H1 (cell line): ENCODE measurements around the gene WDR5. TPM values are rescaled to one million over a fixed set of nuclear protein-coding genes. Genes with fewer than 3 reads are reported as not detected.

ENCODE experiments used
- CTCF ChIA-PET: fragments of 300-600 bp; sonication (Branson Sonifier 250); formaldehyde crosslinking; loops from one replicate; lab custom pipeline; 2021; ENCODE audit not compliant: partially characterized antibody; lab: Charles Lee
- POLR2A ChIA-PET: fragments of 300-600 bp; sonication (Branson Sonifier 250); formaldehyde crosslinking; loops from one replicate; lab custom pipeline; 2021; ENCODE audit warnings: inconsistent platforms; ENCODE audit not compliant: partially characterized antibody; lab: Charles Lee
- DNase-seq, 2 experiments: peaks; one replicate each; pipeline versions ENCODE4 v3.0.0 to v3.0.0-alpha.2; 2010 to 2022; ENCODE audit warnings: low spot score in 2 of 2, low read depth in 1 of 2, mixed read lengths in 1 of 2
- FAIRE-seq: peaks from 2 replicates; lab custom pipeline; 2011; peaks lifted over from hg19 to GRCh38; lab: Jason Lieb, UNC
- H2AFZ ChIP-seq: 2 replicates; pipeline ENCODE4 v1.8.1; 2012; ENCODE audit warnings: low read length, inconsistent platforms
- H2AK5ac ChIP-seq: 2 replicates; pipeline ENCODE4 v1.6.1; 2013; ENCODE audit warnings: low read depth, low read length
- H2BK120ac ChIP-seq: replicated peaks from 2 replicates; pipeline ENCODE3; 2013; ENCODE audit warnings: low read depth, low read length, inconsistent platforms
- H2BK12ac ChIP-seq: 2 replicates; pipeline ENCODE4 v1.6.1; 2013; ENCODE audit warnings: low read depth, low read length
- H2BK15ac ChIP-seq: 2 replicates; pipeline ENCODE4 v1.6.1; 2013; ENCODE audit warnings: low read length
- H2BK20ac ChIP-seq: 2 replicates; pipeline ENCODE4 v1.6.1; 2013; ENCODE audit warnings: low read length
- H2BK5ac ChIP-seq: 2 replicates; pipeline ENCODE4 v1.6.1; 2013; ENCODE audit warnings: low read depth, low read length
- H3K14ac ChIP-seq: 2 replicates; pipeline ENCODE4 v1.6.1; 2013; ENCODE audit warnings: inconsistent platforms; ENCODE audit not compliant: insufficient read length
- H3K18ac ChIP-seq: 2 replicates; pipeline ENCODE4 v1.6.1; 2013; ENCODE audit warnings: low read length; ENCODE audit errors: extremely low read depth
- H3K23ac ChIP-seq: 2 replicates; pipeline ENCODE4 v1.6.1; 2013; ENCODE audit warnings: inconsistent platforms; ENCODE audit not compliant: insufficient read length
- H3K23me2 ChIP-seq: 2 replicates; pipeline ENCODE4 v1.6.1; 2013; ENCODE audit warnings: low read depth, low read length
- H3K27ac ChIP-seq: 2 replicates; pipeline ENCODE4 v1.6.1; 2011; ENCODE audit warnings: low read depth, low read length, inconsistent platforms
- H3K27me3 ChIP-seq, 4 experiments: replicated peaks in 1 of 4; 1 replicate in 1 of 4; 2 replicates in 3 of 4; pipeline versions ENCODE4 v1.6.1 to v1.8.1; 2011 to 2013; ENCODE audit warnings: low read length in 3 of 4, mild to moderate bottlenecking in 3 of 4, inconsistent platforms in 2 of 4, mixed read lengths in 2 of 4, moderate library complexity in 1 of 4; ENCODE audit not compliant: control insufficient read depth in 3 of 4, insufficient read depth in 3 of 4; ENCODE audit errors: extremely low read depth in 1 of 4
- H3K36me3 ChIP-seq, 4 experiments: 2 replicates each; pipeline versions ENCODE4 v1.6.1 to v1.8.1; 2011 to 2013; ENCODE audit warnings: mild to moderate bottlenecking in 4 of 4, low read length in 3 of 4, moderate library complexity in 2 of 4, control low read depth in 1 of 4, inconsistent platforms in 1 of 4; ENCODE audit not compliant: insufficient read depth in 4 of 4, control insufficient read depth in 2 of 4
- H3K4ac ChIP-seq: replicated peaks from 2 replicates; pipeline ENCODE3; 2013; ENCODE audit warnings: low read length, low read depth, mixed read lengths, inconsistent platforms; ENCODE audit not compliant: insufficient read length
- H3K4me1 ChIP-seq, 4 experiments: replicated peaks in 1 of 4; 1 replicate in 1 of 4; 2 replicates in 3 of 4; pipeline versions ENCODE4 v1.6.1 to v1.8.1; 2011 to 2013; ENCODE audit warnings: low read length in 3 of 4, inconsistent platforms in 2 of 4, mixed read lengths in 1 of 4; ENCODE audit not compliant: insufficient read depth in 4 of 4, control insufficient read depth in 3 of 4
- H3K4me2 ChIP-seq, 2 experiments: 2 replicates each; pipeline versions ENCODE4 v1.6.1 to v1.8.1; 2011 to 2013; ENCODE audit warnings: low read depth in 2 of 2, low read length in 2 of 2, control low read depth in 1 of 2, inconsistent platforms in 1 of 2, mild to moderate bottlenecking in 1 of 2; ENCODE audit not compliant: insufficient read depth in 1 of 2
- H3K4me3 ChIP-seq, 4 experiments: fragments of 200-600, 300-600 bp in 1 of 4; sonication (generic), shearing (Covaris generic), sonication (Bioruptor Twin) in 1 of 4; 2 replicates each; pipeline versions ENCODE4 v1.5.1 to v1.8.1; 2011 to 2016; ENCODE audit warnings: low read length in 4 of 4, low read depth in 3 of 4, control low read depth in 2 of 4, inconsistent platforms in 2 of 4, mild to moderate bottlenecking in 2 of 4, mixed read lengths in 1 of 4, moderate library complexity in 1 of 4; ENCODE audit not compliant: insufficient read depth in 2 of 4; ENCODE audit errors: extremely low read depth in 1 of 4
- H3K56ac ChIP-seq: replicated peaks from 2 replicates; pipeline ENCODE3; 2013; ENCODE audit warnings: low read depth, mild to moderate bottlenecking, mixed read lengths, low read length, inconsistent platforms; ENCODE audit not compliant: insufficient read length
- H3K79me1 ChIP-seq: 2 replicates; pipeline ENCODE4 v1.6.1; 2013; ENCODE audit warnings: low read depth, low read length, control low read depth
- H3K79me2 ChIP-seq, 2 experiments: 2 replicates each; pipeline versions ENCODE4 v1.6.1 to v1.8.1; 2012 to 2013; ENCODE audit warnings: low read length in 2 of 2, mild to moderate bottlenecking in 2 of 2, inconsistent platforms in 1 of 2; ENCODE audit not compliant: insufficient read depth in 2 of 2, control insufficient read depth in 1 of 2
- H3K9ac ChIP-seq, 4 experiments: replicated peaks in 1 of 4; 1 replicate in 1 of 4; 2 replicates in 3 of 4; pipeline versions ENCODE4 v1.6.1 to v1.8.1; 2011 to 2013; ENCODE audit warnings: low read depth in 3 of 4, low read length in 3 of 4, control low read depth in 2 of 4, mild to moderate bottlenecking in 2 of 4, moderate library complexity in 2 of 4, inconsistent platforms in 1 of 4; ENCODE audit errors: extremely low read depth in 1 of 4
- H3K9me3 ChIP-seq, 2 experiments: 2 replicates each; pipeline versions ENCODE4 v1.6.1 to v1.8.1; 2012 to 2013; ENCODE audit warnings: mild to moderate bottlenecking in 2 of 2, moderate library complexity in 2 of 2, control low read depth in 1 of 2, inconsistent platforms in 1 of 2, low read depth in 1 of 2, low read length in 1 of 2, mixed read lengths in 1 of 2; ENCODE audit not compliant: insufficient read depth in 2 of 2
- H4K20me1 ChIP-seq, 2 experiments: replicated peaks in 1 of 2; 2 replicates each; pipeline versions ENCODE3 to v1.8.1; 2011 to 2013; ENCODE audit warnings: inconsistent platforms in 2 of 2, low read length in 2 of 2, mild to moderate bottlenecking in 1 of 2; ENCODE audit not compliant: insufficient read depth in 2 of 2, control insufficient read depth in 1 of 2
- H4K5ac ChIP-seq: 2 replicates; pipeline ENCODE4 v1.6.1; 2013; ENCODE audit warnings: low read length, low read depth, mixed read lengths, inconsistent platforms; ENCODE audit not compliant: insufficient read length
- H4K8ac ChIP-seq: 2 replicates; pipeline ENCODE4 v1.8.0; 2013; ENCODE audit warnings: mild to moderate bottlenecking, moderate library complexity, low read length, inconsistent platforms; ENCODE audit not compliant: insufficient read depth; ENCODE audit errors: extremely low read depth
- H4K91ac ChIP-seq: replicated peaks from 2 replicates; pipeline ENCODE3; 2013; ENCODE audit warnings: low read length, mixed read lengths, inconsistent platforms; ENCODE audit not compliant: insufficient read length
- BACH1 ChIP-seq: IDR thresholded peaks from 2 replicates; pipeline ENCODE4 v1.6.1; 2012; ENCODE audit warnings: low read length, improper control_type of control experiment
- BCL11A ChIP-seq, 2 experiments: IDR thresholded peaks; one replicate each; pipeline ENCODE4 v1.6.1; 2011; ENCODE audit warnings: low read depth in 2 of 2, low read length in 2 of 2, mild to moderate bottlenecking in 2 of 2
- EP300 ChIP-seq, 2 experiments: IDR thresholded peaks; 1 replicate in 1 of 2; 2 replicates in 1 of 2; pipeline ENCODE4 v1.6.1; 2011 to 2012; ENCODE audit warnings: low read depth in 2 of 2, low read length in 2 of 2, mild to moderate bottlenecking in 2 of 2, borderline replicate concordance in 1 of 2, inconsistent platforms in 1 of 2, moderate library complexity in 1 of 2
- KDM5A ChIP-seq: fragments of 200-600 bp; IDR thresholded peaks from 2 replicates; pipeline ENCODE4 v1.7.1; 2012; ENCODE audit warnings: mild to moderate bottlenecking, low read length, inconsistent platforms, mixed read lengths
- POLR2AphosphoS5 ChIP-seq: IDR thresholded peaks from 2 replicates; pipeline ENCODE4 v1.6.1; 2011; ENCODE audit warnings: low read depth, low read length
- POU5F1 ChIP-seq: IDR thresholded peaks from 2 replicates; pipeline ENCODE4 v1.6.1; 2011; ENCODE audit warnings: low read depth, mild to moderate bottlenecking, low read length, moderate library complexity
- SP1 ChIP-seq: IDR thresholded peaks from 2 replicates; pipeline ENCODE4 v1.6.1; 2011; ENCODE audit warnings: low read depth, low read length
- TEAD4 ChIP-seq: IDR thresholded peaks from 2 replicates; pipeline ENCODE4 v1.6.1; 2012; ENCODE audit warnings: low read depth, low read length, inconsistent platforms, mixed read lengths
- WGBS, 2 experiments: shearing (Covaris generic) in 1 of 2; methylation state at CpG; one replicate each; pipeline versions ENCODE4 v1.1.6 to v1.1.7; 2013 to 2015; ENCODE audit warnings: low lambda C conversion rate in 2 of 2, mixed read lengths in 2 of 2, inconsistent platforms in 1 of 2, low coverage in 1 of 2, missing lambda C conversion rate in 1 of 2; ENCODE audit not compliant: insufficient replicate concordance in 2 of 2, insufficient coverage in 1 of 2, insufficient read length in 1 of 2; ENCODE audit errors: extremely low coverage in 1 of 2, missing lambda C conversion rate in 1 of 2; 5-methylcytosine and 5-hydroxymethylcytosine counted together
- polyA plus RNA-seq, 7 experiments: library from polyadenylated mRNA; depleted of rRNA in 3 of 7; stranded (reverse) in 5 of 7; unstranded in 2 of 7; fragments of >200 nt in 5 of 7; fragments of 200-250 nt in 2 of 7; gene quantifications; 1 replicate in 5 of 7; 2 replicates in 1 of 7; 4 replicates in 1 of 7; pipeline versions ENCODE4 v1.2.1 to v1.2.3, GENCODE V29; 2011 to 2013; ENCODE audit warnings: missing spikeins in 2 of 7, mixed read lengths in 2 of 7
- total RNA-seq: library from RNA; stranded (reverse); fragmentation: NEBNext Ultra II Directional; extraction: Animal tissue kit (Norgen Biotek cat#: 25700); gene quantifications from 2 replicates; pipeline ENCODE4 v1.2.1, GENCODE V29; 2021
- TF ChIP-seq, protein P1 (sequence below): IDR thresholded peaks from 2 replicates; pipeline ENCODE4 v1.6.1; 2011; ENCODE audit warnings: low read length, improper control_type of control experiment
- TF ChIP-seq, protein P2 (sequence below): IDR thresholded peaks from 2 replicates; pipeline ENCODE4 v1.6.1; 2012; ENCODE audit warnings: low read length, inconsistent platforms

WDR5 gene
- total and polyA plus RNA-seq, 2 of the 8 experiments (the other 6 are each of a cell fraction or from before 2014, with no cell fraction given) = 38.4 to 68.1 TPM

DNA sequence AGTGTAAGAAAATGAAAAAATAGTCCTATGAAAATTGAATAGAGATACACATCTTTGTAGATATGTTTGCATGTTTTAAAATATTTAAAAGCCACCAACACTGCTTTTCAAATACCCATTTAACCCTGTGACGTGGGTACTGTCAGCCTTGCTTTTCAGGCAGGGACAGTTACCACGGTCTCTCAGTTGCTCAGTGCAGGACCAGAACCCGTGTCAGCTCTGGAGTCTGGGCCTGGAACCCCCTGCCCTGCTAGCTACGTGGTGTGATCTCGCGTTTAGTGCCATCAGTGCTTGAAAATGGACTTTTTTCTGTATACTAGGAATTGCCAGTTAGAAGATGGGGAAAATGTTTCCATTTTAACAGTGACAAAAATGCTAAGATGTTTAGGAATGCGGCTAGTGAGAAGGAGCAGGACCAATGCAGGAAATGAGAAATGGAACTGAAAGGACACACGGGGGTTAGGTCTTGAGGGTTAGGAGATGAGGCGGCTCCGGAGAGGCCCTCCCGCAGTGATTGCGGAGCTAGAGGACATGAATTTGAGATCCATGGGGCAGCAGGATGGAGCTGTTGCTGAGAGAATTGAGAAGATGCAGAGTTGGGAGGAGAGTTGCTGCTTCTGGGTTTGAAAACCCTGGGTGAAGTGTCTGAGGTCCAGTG lies 14.8 kb downstream of the WDR5 start:
- no peak overlapping the region for H3K18ac ChIP-seq
- POLR2A ChIA-PET = interaction anchor here (1.0 to 1.1 kb wide), 2 partner anchors 9 to 10 kb away, joined by 3 read pairs; no protein-coding TSS in a partner anchor
- H3K27me3 ChIP-seq = no peaks in the 10 kb centered on the region
- no peak overlapping the region for H3K9ac ChIP-seq
- no peak overlapping the region for H3K4me3 ChIP-seq
- no peak overlapping the region for H3K4me2 ChIP-seq
- no peak overlapping the region for H3K14ac ChIP-seq
- DNase-seq (no peak), FAIRE-seq (no peak)
- CTCF ChIA-PET = interaction anchor here (1.1 kb wide), 1 partner anchor 11 kb away, joined by 4 read pairs; no protein-coding TSS in a partner anchor
- peaks cover 34 to 81% (median 59%) of the 10 kb centered on the region in 4 experiments for H3K36me3 ChIP-seq
- H2BK5ac ChIP-seq = no peak overlapping the region
- peaks cover 0 to 3% of the 10 kb centered on the region in 2 experiments; a peak in 1 of 4 replicates for H3K79me2 ChIP-seq
- H4K20me1 ChIP-seq = peaks cover 9 to 27% of the 10 kb centered on the region in 2 experiments
- no peak overlapping the region for H3K23ac ChIP-seq
- no peaks in the 10 kb centered on the region for H3K9me3 ChIP-seq
- no peak overlapping the region for H3K27ac ChIP-seq
- H2BK120ac ChIP-seq = no peak overlapping the region
- no peak overlapping the region for H2BK20ac ChIP-seq
- no peak overlapping the region for H2BK15ac ChIP-seq
- H4K91ac ChIP-seq = no peak overlapping the region
- H2BK12ac ChIP-seq = no peak overlapping the region
- no peaks in the 10 kb centered on the region for H3K23me2 ChIP-seq
- H3K4ac ChIP-seq = no peak overlapping the region
- 93% methylated on average over 12 of the region's 12 CpGs; no CpG with 5 or more reads in 1 of the 2 experiments for WGBS, 2 experiments
- no peaks in the 10 kb centered on the region for H3K4me1 ChIP-seq
- no peak overlapping the region for H2AFZ ChIP-seq
- H4K8ac ChIP-seq = 0 out of 2 replicates have a peak overlapping the region, but pooled peaks have one; percentile 64
- peaks cover 8% of the 10 kb centered on the region for H3K79me1 ChIP-seq
- no peak overlapping the region for H2AK5ac ChIP-seq
- H4K5ac ChIP-seq = no peak overlapping the region
- H3K56ac ChIP-seq = no peak overlapping the region
- TF ChIP-seq KDM5A = no peak
- TF ChIP-seq BCL11A (IDR thresholded peaks at IDR 0.05; ENCODE audit: low read depth in 2 of 2, low read length in 2 of 2) = no peak
- TF ChIP-seq SP1 = no peak
- TF ChIP-seq BACH1 = no peak
- no peak for TF ChIP-seq POLR2AphosphoS5
- TF ChIP-seq EP300 (IDR thresholded peaks at IDR 0.05; ENCODE audit: borderline replicate concordance in 1 of 2, low read depth in 2 of 2, low read length in 2 of 2) = no peak
- no peak for TF ChIP-seq POU5F1
- TF ChIP-seq TEAD4 = no peak
- TF ChIP-seq, protein P1, sequence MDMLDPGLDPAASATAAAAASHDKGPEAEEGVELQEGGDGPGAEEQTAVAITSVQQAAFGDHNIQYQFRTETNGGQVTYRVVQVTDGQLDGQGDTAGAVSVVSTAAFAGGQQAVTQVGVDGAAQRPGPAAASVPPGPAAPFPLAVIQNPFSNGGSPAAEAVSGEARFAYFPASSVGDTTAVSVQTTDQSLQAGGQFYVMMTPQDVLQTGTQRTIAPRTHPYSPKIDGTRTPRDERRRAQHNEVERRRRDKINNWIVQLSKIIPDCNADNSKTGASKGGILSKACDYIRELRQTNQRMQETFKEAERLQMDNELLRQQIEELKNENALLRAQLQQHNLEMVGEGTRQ = no peak
- TF ChIP-seq, protein P2, sequence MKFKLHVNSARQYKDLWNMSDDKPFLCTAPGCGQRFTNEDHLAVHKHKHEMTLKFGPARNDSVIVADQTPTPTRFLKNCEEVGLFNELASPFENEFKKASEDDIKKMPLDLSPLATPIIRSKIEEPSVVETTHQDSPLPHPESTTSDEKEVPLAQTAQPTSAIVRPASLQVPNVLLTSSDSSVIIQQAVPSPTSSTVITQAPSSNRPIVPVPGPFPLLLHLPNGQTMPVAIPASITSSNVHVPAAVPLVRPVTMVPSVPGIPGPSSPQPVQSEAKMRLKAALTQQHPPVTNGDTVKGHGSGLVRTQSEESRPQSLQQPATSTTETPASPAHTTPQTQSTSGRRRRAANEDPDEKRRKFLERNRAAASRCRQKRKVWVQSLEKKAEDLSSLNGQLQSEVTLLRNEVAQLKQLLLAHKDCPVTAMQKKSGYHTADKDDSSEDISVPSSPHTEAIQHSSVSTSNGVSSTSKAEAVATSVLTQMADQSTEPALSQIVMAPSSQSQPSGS = no peak
